NCI-H226 (cell line): ENCODE results near the gene SRSF4.
"Not testable (repeated sequence)": the region's sequence is repeated elsewhere in the genome, so short reads cannot be mapped to it uniquely, and the experiment has no call there.

Experiments
- DNase-seq: peaks from one replicate; pipeline ENCODE4 v3.0.0-alpha.2; 2015

The SRSF4 gene

GRCh38 chr1:29162476-29163138, 19.1 kb downstream of the SRSF4 start:
- DNase-seq: no peak

- DNase-seq: no peak
These were observed 19.7 kb downstream of the SRSF4 start for GRCh38 chr1:29162025-29162424.

GRCh38 chr1:29159773-29160172, 21.9 kb downstream of the SRSF4 start:
- no peak for DNase-seq

GRCh38 chr1:29157269-29157601, 24.5 kb downstream of the SRSF4 start:
- DNase-seq: no peak

- DNase-seq: no peak
These were observed 25.0 kb downstream of the SRSF4 start for GRCh38 chr1:29156543-29157268.

- no peak for DNase-seq
These were observed 29.5 kb downstream of the SRSF4 start for GRCh38 chr1:29152046-29152805.

GRCh38 chr1:29150346-29150745, 31.4 kb downstream of the SRSF4 start:
- not testable (repeated sequence) for DNase-seq

- DNase-seq: no peak
These were observed 32.8 kb downstream of the SRSF4 start for GRCh38 chr1:29148656-29149491.

- peak; percentile 94 for DNase-seq
These were observed 35.8 kb downstream of the SRSF4 start for GRCh38 chr1:29145739-29146437.

- no peak for DNase-seq
These were observed 37.5 kb downstream of the SRSF4 start for GRCh38 chr1:29144178-29144577.

- no peak for DNase-seq
These were observed 39.0 kb downstream of the SRSF4 start for GRCh38 chr1:29142714-29143113.

- peak; percentile 80 for DNase-seq
These were observed 45.2 kb downstream of the SRSF4 start for GRCh38 chr1:29136391-29136915.

GRCh38 chr1:29134695-29135028, 47.0 kb downstream of the SRSF4 start:
- DNase-seq: no peak

- DNase-seq: no peak
These were observed 47.6 kb downstream of the SRSF4 start for GRCh38 chr1:29133861-29134694.

- DNase-seq: not testable (repeated sequence)
These were observed 50.6 kb downstream of the SRSF4 start for GRCh38 chr1:29131056-29131455.

GRCh38 chr1:29129916-29130315, 51.8 kb downstream of the SRSF4 start:
- DNase-seq: no peak

GRCh38 chr1:29128739-29129138, 53.0 kb downstream of the SRSF4 start:
- DNase-seq: no peak

GRCh38 chr1:29126198-29126597, 55.5 kb downstream of the SRSF4 start:
- DNase-seq: no peak

GRCh38 chr1:29125788-29126187, 55.9 kb downstream of the SRSF4 start:
- no peak for DNase-seq

- DNase-seq: no peak
These were observed 56.5 kb downstream of the SRSF4 start for GRCh38 chr1:29125237-29125641.
